Activated naive CD8-positive, alpha-beta T cell treated with anti-CD3 and anti-CD28 coated beads, Interleukin-2, amount 50 U/mL, for 16 hours (primary cell): ENCODE data around the gene BICRA.

Experiments used
- DNase-seq: peaks from one replicate; pipeline ENCODE4 v3.0.0-alpha.2; 2020; ENCODE audit warnings: low read depth, low spot score

BICRA gene

DNA sequence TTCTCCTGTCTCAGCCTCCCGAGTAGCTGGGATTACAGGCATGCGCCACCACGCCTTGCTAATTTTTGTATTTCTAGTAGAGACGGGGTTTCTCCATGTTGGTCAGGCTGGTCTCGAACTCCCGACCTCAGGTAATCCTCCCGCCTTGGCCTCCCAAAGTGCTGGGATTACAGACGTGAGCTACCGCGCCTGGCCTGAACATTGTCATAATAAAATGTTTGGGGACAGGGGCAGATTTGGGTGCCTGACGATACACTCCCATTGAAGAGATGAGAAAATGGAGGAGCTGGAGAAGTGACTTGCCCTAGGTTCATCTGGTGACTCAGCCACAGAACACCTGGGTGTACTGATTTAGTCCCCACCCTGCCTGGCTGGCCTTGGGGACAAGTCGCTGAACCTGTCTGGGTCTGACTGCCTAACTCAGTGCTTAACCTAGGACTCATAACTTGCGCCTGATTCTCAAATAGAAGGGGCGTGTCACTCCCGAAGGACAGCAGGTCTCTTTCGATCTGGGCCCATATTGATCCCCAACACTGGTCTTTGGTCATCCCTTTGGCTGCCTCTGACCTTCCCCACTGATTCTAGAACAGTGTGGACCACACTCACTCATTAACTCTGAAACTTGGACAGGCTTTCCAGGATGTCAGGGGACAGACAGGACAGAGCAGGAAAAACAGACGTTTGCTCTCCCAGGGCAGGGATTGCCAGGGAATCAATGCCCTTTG lies 7.6 kb upstream of the BICRA start:
- no peak for DNase-seq

DNA sequence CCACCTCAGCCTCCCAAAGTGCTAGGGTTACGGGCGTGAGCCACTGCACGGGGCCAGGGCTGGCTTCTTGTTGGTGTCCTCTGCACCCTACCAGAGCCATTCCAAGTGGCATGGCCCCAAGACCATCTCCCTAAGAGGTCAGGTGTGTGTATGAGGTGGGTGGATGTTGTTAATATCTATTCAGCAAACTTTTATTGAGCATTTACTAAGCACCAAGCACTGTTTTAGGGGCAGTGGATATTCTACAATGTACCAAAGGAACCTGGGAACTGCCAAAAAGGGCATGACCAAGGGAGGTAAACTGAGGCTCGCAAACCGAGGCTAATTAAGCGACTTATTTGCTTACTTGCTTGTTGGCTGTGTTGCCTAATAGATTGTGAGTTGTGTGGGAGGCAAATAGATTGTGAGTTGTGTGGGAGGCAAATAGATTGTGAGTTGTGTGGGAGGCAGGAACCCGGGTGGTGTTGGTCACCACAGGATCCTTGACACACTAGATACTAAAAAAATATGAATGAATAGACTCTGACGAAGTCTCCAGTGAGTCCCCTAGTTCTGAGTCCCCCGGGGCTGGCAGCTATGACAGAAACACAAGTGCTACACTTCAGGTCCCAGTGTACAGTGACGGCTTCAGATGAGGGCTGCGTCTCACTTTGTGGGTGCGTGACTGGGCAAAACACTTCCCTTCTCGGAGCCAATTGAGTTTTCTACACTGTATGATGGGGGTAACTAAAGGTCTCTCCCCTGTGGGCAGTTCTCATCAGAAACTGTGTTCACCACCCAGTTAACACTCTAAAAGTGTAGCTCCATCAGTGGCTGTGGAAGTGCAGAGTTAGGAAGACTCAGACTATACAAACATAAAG lies 5.0 kb upstream of the BICRA start:
- no peak for DNase-seq

DNA sequence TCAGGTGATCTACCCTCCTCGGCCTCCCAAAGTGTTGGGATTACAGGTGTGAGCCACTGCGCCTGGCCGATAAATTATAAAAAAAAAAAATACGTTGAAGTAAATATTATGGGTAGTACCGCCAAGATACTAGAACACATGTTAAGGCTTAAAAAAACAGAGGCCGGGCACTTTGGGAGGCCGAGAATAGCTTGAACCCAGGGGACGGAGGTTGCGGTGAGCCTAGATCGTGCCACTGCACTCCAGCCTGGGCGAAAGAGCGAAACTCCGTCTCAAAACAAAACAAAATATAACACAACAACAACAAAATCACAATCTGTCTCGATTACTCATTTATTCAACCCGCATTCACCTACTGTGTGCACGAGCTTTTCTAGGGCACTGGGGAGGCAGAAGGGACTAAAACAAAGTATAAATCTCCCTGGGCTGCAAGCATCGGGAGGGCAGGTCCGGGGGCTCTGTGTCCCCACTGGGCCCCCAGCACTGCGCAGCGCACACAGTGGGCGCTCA lies 1.3 kb upstream of the BICRA start:
- no peak for DNase-seq

DNA sequence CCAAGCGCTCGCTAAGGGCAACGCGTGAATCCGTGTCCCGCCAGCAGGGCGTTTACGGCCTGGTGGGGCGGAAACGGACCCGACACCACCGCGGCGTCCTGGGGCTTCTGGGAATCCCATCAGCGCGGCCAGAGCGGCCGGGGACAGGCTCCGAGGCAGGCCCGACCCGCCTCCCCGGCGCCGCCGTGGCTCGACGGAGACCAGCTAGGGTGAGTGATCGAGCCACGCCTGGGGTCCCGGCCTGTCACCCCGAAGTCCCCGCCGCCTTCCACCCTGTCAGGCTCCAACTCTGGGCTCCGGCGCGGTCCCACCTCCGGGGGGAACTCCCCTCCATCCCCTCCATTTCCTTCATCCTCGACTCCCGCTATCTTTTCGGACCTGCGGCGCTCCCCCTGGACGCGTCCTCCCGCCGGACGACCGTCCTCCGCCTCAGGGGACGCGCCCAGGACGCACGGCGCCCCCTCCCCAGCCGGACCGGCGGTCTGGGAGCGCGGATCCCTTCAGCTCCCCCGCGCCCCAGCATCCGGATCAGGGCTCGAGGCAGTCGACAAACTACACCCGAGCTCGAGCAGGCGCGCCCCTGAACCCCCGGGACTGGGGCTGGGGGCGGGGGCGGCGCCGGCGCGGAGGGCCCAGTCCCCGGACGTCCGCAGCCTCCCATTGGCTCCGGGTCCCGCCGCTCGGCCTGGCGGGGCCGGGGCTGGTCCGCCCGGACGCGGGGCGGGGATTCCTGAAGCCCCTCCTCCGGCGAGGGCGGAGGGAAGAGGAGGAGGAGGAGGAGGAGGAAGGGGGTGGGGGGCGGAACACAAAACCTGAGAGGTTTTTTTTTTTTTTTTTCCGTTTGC lies 638 bp upstream of the BICRA start:
- peak; percentile 91 for DNase-seq

DNA sequence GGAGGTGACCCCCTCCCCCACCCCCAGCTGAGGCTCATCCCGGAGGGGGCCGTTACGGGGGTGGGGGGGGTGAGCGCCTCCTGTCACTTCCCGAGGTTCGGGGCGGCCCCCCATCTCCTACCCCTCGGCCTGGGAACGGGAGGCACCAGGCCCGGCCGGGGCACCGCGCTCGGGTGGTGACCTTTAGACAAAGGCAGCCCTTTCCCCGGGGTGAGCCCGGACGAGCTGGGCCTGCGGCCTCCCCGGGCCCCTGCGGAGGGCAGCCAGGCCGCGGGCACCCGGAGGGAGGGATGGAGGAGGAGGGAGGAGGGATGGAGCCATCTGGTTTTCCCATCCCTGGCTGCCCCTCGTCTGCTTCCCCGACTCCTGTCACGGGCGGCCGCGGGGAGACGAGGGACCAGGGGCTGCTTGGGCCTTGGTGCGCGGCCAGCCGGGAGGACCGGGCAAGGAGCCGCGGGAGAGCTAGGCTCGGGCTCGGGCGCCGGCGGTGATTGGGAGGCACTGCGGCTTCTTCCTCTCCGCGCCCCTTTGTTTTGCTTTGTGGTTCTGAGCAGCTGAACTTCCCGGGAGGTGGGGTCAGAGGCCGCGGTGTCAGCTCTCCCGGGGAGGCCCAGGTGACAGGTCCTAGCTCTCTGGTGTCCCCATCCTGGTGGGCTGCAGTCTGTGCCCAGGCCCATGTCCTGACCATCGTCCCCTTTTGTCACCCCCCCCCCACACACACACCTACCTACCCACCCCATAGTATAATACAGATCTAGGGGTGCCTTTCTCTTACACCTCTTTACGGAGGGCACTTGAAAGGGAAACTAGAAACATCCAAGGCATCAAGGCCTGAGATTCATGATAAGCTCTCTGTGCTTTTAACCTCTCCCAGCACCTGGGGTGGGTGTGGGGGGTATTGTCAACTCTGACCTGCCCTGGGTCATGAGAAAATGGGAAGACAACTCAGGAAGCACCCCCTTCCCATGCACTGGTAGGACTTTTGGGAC lies 1.3 kb downstream of the BICRA start:
- no peak for DNase-seq

DNA sequence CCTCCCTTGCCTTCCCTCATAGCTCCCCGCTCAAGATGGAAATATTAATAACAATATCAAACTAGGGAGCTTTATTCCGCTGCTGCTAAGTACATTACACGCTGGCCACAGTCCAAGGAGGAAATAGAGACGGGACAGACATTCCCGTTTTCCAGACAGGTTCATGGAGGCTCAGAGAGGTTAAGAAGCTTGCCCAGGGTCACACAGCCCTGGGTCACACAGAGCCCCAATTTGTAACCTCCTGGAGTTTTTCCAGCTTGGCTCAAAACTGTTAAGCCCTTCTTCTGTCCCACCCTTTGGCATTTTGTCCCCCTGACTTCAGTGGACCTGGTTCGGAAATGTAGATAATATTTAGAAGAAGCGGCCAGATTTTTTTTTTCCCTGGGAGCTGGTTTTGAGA lies 2.0 kb downstream of the BICRA start:
- DNase-seq: no peak

DNA sequence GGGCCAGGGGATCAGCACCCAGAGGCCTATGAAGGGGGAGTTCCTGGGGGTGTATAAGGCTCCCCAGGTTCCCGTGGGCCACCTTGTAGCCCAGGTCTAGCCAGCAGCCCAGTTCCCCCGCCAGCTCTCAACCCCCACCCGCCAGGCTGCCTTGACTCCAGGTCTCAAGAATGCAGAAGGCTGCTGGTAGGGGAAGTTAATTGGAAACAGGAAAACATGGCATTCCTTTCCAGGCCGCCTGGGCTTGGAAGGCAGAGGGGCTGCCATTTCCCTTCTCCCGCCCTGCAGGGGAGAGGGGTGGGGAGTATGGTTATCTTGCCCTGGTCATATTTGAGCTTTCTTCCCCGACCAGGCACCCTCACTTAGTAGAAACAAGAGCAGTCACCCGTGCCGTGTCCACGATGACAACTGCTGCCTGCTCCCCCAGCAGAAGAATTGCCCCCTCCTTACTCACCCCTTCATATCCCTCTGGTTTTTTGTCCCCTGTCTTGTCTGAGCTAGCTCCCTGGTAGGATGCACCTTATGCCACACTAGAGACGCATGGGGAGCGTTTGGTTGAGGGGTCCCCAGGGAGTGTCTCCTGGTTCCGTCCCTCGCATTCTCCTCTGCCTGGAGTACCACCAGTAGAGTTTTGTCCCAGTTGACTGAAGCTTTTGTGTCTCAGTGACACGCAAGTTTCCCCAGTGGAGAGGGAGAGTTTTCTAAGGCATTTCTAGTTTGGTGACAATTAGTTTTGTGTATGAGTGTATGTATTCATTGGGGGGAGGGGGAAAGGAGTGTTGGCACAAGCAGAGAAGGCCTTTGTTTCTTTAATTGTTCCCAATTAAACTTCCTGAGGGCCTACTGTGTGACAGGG lies 4.5 kb downstream of the BICRA start:
- no peak for DNase-seq

DNA sequence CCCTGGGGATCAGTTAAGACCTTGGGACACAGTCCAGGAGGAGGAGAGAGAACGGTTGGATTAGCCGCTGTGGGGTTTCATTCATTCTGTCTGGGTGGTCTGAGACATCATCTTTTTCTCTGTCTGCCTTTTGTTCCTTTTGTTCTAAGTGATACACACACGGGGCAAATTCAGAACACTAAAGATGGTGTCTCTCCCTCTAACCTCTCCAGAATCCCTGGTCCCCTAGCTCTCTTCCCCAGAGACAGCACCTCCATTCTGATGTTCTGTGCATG lies 5.0 kb downstream of the BICRA start:
- no peak for DNase-seq

DNA sequence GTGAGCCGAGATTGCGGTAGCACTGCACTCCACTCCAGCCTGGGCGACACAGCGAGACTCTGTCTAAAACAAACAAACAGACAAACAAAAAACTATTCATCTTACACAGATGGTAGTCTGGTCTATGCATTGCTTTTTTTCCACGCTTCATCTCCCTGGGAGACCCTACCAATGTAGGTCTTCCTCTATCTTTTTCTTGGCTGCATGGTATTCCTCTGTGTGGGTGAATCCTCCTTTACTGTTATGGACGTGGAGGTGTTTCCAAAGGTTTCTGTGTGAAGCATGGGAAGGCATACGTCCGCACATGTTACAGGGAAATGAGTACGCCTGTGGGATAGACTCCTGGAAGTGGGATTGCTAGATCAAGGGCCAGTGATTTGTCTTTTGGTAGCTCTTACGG lies 5.6 kb downstream of the BICRA start:
- no peak for DNase-seq

DNA sequence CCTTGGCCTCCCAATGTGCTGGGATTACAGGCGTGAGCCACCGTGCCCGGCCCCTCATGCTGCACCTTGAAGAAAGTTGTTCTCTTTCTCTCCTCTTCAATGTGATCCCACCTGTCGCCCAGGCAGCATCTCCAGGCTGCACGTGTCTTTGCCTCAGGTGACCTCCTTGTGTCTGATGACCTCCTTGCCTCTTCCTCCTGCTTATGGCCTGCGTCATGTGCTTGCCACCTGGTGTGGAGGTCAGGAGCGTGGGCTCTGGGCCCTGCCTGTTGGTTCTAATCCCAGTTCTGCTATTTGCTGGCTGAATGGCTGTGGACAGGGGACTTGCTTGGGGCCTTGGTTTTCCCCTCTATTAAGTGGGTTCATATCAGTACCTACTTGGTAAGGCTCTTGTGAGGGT lies 6.3 kb downstream of the BICRA start:
- DNase-seq: no peak

DNA sequence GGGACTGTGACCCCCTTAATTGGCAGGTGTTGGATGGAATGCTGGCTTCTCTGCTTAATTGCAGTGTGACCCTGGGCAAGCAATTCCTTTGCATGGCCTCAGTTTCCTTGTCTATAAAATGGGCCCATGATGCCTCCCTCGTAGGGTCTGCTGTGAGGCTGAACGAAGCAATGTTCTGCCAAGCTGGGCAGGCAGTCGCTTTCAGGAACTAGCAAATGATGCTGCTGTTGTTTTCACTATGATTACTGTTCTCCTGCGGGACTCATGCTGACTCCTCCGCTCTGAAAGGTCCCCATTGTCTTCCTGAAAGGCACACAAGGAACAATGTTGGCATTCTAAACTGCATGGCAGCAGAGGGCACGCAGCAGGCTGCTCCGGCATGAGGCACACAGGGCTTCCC lies 6.8 kb downstream of the BICRA start:
- no peak for DNase-seq

DNA sequence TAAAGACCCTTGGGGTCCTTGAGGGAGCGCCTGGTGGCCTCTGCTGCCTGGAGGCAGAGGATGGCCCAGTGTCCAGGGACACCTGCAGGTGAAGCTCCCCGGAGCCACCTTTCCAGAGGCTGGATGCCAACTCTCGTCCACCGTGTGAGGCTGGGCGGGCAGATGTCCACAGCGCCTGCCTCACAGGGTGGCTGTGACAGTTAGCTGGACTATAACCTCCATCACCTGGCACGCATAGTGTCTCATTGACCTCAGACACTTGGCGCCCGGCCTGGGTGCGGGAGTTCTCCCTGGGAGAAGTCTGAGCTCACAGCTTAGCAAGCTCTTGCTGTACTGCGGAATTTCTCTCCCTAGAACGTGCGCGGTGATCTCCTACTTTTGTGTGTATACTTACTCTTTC lies 9.8 kb downstream of the BICRA start:
- DNase-seq: no peak

DNA sequence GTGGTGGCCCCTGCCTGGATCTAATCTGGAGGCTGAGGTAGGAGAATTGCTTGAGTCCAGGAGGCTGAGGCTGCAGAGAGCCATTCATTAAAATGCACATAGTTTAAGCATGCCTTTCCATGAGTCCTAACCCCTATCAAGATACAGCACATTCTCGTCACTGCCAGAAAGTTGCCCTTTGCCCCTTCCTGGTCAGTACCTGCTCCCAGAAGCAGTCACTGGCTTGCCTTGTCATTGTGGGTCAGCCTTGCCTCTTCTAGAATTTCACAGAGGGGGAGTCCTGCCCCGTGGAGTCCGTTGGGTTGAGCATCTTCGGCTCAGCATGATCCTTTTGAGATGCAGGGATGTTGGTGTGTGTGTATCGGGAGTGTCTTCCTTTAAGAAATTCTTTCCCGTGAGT lies 10.8 kb downstream of the BICRA start:
- no peak for DNase-seq

DNA sequence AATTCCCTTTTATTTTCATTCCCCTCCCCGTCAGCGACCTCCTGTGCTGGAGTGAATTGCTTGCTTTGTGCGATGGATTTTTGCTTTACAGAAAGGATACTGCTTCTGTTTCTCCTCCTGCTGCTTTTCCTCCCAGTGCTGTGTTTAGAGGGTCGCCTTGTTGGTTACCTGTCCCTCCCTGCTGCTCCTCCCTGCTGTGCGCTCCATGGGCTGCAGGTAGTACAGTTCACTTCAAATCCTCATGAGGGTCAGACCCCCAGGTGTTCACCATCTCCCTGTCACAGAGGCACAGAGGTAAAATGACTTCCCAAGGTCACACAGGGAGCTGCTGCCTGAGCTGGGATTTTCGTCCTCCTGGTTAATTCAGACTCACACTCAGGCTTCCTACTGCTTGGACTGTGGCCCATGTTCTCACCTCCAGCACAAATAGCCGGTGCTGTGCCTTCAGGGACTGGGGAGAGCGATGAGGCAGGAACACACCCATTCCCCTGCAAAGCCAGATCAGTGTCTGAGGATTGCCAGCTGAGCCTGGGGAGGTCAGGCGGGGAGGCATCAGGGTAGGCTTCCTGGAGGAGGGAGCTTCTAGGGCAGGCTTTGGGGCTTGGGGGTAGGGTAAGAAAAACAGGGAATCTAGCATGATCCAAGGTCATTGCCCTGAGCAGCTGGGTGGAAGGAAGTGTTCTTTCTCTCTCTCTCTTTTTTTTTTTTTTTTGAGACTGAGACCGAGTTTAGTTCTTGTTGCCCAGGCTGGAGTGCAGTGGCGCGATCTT lies 14.4 kb downstream of the BICRA start:
- no peak for DNase-seq

DNA sequence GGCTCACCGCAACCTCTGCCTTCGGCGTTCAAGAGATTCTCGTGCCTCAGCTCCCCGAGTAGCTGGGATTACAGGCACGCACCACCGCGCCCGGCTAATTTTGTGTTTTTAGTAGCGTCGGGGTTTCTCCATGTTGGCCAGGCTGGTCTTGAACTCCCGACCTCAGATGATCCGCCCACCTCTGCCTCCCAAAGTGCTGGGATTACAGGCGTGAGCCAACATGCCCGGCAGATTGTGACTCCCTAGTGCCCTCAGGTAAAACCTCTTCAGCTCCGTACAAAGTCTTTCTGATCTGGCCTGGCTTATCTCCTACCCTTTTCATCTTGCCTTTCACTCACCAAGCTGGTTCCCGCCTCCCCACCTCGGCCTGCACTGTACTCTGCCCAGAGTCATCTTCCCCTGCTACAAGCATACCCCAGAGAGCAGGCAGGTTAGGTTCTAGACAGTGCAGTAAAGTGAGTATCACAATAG lies 15.0 kb downstream of the BICRA start:
- DNase-seq: no peak

DNA sequence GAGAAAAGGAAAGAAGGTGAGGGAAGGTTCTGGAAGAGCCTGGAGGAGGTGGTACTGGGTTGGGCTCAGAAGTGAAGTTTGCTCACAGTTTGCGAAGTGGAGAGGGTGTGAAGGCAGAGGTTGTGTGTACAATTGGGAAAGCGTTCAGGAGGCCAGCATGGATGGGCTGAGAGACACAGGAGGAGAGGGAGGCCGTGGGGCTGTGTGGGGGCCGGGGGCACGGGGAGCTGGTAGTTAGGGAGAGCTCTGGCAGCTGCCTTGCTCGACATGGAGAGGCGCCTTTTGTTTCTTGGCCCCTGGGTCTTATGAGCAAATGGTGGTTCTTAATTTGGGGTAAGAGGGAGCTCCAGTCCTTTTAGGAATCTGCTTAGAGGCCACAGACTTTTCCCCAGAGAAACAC lies 16.7 kb downstream of the BICRA start:
- DNase-seq: no peak

DNA sequence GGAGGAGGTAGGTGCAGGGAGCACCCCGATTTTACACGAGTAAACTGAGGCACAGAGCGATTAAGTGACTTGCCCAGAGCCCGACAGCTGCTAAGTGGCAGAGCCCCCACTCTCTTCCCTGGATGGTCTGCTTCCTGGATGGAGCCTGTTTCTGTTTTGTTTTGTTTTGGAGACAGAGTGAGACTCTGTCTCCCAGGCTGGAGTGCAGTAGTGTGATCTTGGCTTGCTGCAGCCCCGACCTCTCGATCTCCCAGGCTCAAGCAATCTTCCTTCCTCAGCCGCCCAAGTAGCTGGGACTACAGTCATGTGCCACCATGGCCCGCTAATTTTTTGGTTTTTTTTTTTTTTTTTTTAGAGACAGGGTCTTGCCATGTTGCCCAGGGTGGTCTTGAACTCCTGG lies 17.3 kb downstream of the BICRA start:
- DNase-seq: no peak

DNA sequence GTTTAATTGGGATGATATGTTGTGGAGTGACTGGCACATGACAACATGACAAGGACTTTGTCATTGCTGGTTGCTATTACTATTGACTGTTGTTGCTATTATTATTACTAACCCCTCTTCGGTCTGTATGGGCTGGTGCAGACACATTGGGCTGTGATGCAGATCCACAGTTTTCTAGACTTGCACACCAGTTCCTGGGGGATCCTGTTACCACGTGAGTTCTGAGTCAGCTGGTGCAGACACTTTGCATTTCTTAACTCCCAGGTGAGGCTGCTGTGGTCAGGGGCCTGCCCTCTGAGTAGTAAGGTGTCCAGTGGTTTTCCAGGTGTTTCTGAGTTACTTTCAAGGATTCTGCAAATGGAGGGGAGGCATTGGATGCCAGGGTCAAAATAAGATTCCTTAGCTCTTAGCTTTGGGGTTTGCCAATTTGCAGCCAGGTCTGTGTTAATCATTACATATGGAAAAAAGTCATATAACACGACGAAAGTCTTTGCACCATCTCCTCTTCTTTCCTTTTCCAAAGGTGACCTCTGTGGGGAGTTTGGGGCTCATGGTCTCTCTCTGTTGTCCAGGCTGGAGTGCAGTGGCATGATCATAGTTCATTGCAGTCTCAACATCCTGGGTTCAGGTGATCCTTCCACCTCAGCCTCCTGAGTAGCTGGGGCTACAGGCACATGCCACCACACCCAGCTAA lies 19.3 kb downstream of the BICRA start:
- DNase-seq: no peak

DNA sequence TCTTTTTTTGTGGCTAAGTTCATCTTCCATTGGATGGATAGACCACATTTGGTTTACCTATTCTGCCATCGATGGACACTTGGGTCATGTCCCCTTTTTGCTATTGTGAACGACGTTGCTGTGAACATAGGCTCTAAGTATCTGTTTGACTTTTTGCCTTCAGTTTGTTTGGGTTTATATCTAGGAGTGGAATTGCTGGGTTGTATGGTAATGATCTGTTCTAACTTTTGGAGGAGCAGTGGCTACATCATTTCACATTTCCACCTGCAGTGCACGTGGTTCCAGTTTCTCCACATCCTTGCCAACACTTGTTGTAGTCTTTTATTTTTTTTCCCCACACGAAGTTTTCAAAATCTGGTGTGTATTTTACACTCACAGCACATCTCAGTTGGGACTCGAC lies 21.7 kb downstream of the BICRA start:
- DNase-seq: no peak
